Caco-2 (cell line): ENCODE results near the gene TSPAN6. TPM values are rescaled to one million over a fixed set of nuclear protein-coding genes. Genes with fewer than 3 reads are reported as not detected.

Experiments used
- BruUV-seq: library from RNA; stranded (reverse); fragments of 400-500 nt; replicated peaks from 2 replicates; lab custom pipeline; 2021; lab: Mats Ljungman, UMichigan
- CTCF ChIA-PET: fragments of 300-600 bp; sonication (Branson Sonifier 250); formaldehyde crosslinking; loops from one replicate; lab custom pipeline; 2022; ENCODE audit warnings: antibody characterized with exemption; lab: Charles Lee
- POLR2A ChIA-PET: fragments of 300-600 bp; sonication (Branson Sonifier 250); formaldehyde crosslinking; loops from one replicate; lab custom pipeline; 2022; ENCODE audit warnings: antibody characterized with exemption; lab: Charles Lee
- DNase-seq, 2 experiments: peaks; one replicate each; pipeline versions ENCODE4 v3.0.0 to v3.0.0-alpha.2; 2020 to 2022
- H3K27me3 ChIP-seq: replicated peaks from 2 replicates; pipeline ENCODE4 v1.6.0; 2011; ENCODE audit warnings: low read length; ENCODE audit not compliant: control insufficient read depth, insufficient read depth
- H3K36me3 ChIP-seq: 2 replicates; pipeline ENCODE4 v1.5.1; 2011; ENCODE audit warnings: low read length; ENCODE audit not compliant: control insufficient read depth, insufficient read depth
- H3K4me1 ChIP-seq: fragments of 250-450 bp; sonication (Bioruptor Pico); 2 replicates; pipeline ENCODE4 v1.5.1; 2020; ENCODE audit warnings: mild to moderate bottlenecking
- H3K4me3 ChIP-seq: 2 replicates; pipeline ENCODE4 v1.5.1; 2011; ENCODE audit warnings: low read depth, mild to moderate bottlenecking, control low read depth, low read length
- H3K9me3 ChIP-seq: fragments of 250-450 bp; sonication (Bioruptor Pico); 2 replicates; pipeline ENCODE4 v1.5.1; 2020; ENCODE audit warnings: mild to moderate bottlenecking, moderate library complexity
- H3K27ac Mint-ChIP-seq: one replicate; pipeline ENCODE4 v1.8.0; 2022; ENCODE audit warnings: mixed read lengths; ENCODE audit not compliant: unreplicated experiment
- H3K27me3 Mint-ChIP-seq: one replicate; pipeline ENCODE4 v1.8.0; 2022; ENCODE audit warnings: mixed read lengths; ENCODE audit not compliant: insufficient read depth, unreplicated experiment
- H3K36me3 Mint-ChIP-seq: one replicate; pipeline ENCODE4 v1.8.0; 2022; ENCODE audit warnings: mild to moderate bottlenecking, mixed read lengths; ENCODE audit not compliant: insufficient read depth, unreplicated experiment
- H3K4me1 Mint-ChIP-seq: one replicate; pipeline ENCODE4 v1.8.0; 2022; ENCODE audit warnings: low read depth, mixed read lengths; ENCODE audit not compliant: unreplicated experiment
- H3K4me3 Mint-ChIP-seq: one replicate; pipeline ENCODE4 v1.8.0; 2022; ENCODE audit warnings: mild to moderate bottlenecking, moderate library complexity, mixed read lengths; ENCODE audit not compliant: unreplicated experiment
- H3K9me3 Mint-ChIP-seq: one replicate; pipeline ENCODE4 v1.8.0; 2022; ENCODE audit warnings: mixed read lengths; ENCODE audit not compliant: unreplicated experiment
- CTCF ChIP-seq, 2 experiments: fragments of 200-600 bp in 1 of 2; IDR thresholded peaks; 1 replicate in 1 of 2; 2 replicates in 1 of 2; pipeline versions ENCODE4 v1.5.1 to v1.8.0; 2011 to 2022; ENCODE audit warnings: antibody characterized with exemption in 1 of 2, control low read depth in 1 of 2, inconsistent platforms in 1 of 2, low read depth in 1 of 2, low read length in 1 of 2, mild to moderate bottlenecking in 1 of 2, moderate library complexity in 1 of 2; ENCODE audit not compliant: insufficient read depth in 1 of 2, severe bottlenecking in 1 of 2, unreplicated experiment in 1 of 2
- intact Hi-C: fragments of 100-400 bp; cut with micrococcal nuclease; formaldehyde crosslinking; loops from one replicate; pipeline ENCODE4 v1.10.0; 2022; ENCODE audit not compliant: unreplicated experiment
- total RNA-seq: library from RNA; stranded (reverse); gene quantifications from 2 replicates; pipeline ENCODE4 v1.2.3, GENCODE V29; 2022

TSPAN6 gene
- total RNA-seq, 1 experiment from 2014 or later, result 137 TPM

- ChIA-PET POLR2A (no interaction called here), CTCF (interaction anchor here (1.2 kb wide), 1 partner anchor 9 kb away, joined by 5 read pairs; no protein-coding TSS in a partner anchor)
- intact Hi-C loops, result no loop called here
- Mint-ChIP-seq H3K9me3 (no peaks in the 10 kb centered on the region), H3K4me3 (no peak overlapping the region), H3K36me3 (no peaks in the 10 kb centered on the region), H3K27ac (no peak overlapping the region), H3K27me3 (no peaks in the 10 kb centered on the region), H3K4me1 (peaks cover 7% of the 10 kb centered on the region)
- BruUV-seq, result no TSS peak
- Histone ChIP-seq H3K36me3 (no peaks in the 10 kb centered on the region), H3K27me3 (no peaks in the 10 kb centered on the region), H3K9me3 (no peaks in the 10 kb centered on the region), H3K4me1 (no peaks in the 10 kb centered on the region), H3K4me3 (no peak overlapping the region)
- TF ChIP-seq CTCF (IDR thresholded peaks at IDR 0.05; ENCODE audit: insufficient read depth in 1 of 2, low read depth in 1 of 2, low read length in 1 of 2, severe bottlenecking in 1 of 2, unreplicated experiment in 1 of 2), result no peak
- no peak for DNase-seq
Observed at GRCh38 chrX:100662796-100663195, 26.2 kb upstream of the TSPAN6 start.

- DNase-seq, result no peak
- ChIA-PET POLR2A (no interaction called here), CTCF (interaction anchor here (0.6 to 1.2 kb wide), 2 partner anchors 10 to 106 kb away, joined by 3 to 5 read pairs; no protein-coding TSS in a partner anchor)
- Mint-ChIP-seq H3K4me3 (no peak overlapping the region), H3K27me3 (no peaks in the 10 kb centered on the region), H3K9me3 (no peaks in the 10 kb centered on the region), H3K27ac (no peak overlapping the region), H3K36me3 (no peaks in the 10 kb centered on the region), H3K4me1 (peaks cover 7% of the 10 kb centered on the region)
- H3K9me3 ChIP-seq, result no peaks in the 10 kb centered on the region
- H3K4me1 ChIP-seq, result no peaks in the 10 kb centered on the region
- BruUV-seq, result no TSS peak
- H3K4me3 ChIP-seq, result no peak overlapping the region
- intact Hi-C loops, result no loop called here
- H3K36me3 ChIP-seq, result no peaks in the 10 kb centered on the region
- no peaks in the 10 kb centered on the region for H3K27me3 ChIP-seq
- TF ChIP-seq CTCF (IDR thresholded peaks at IDR 0.05; ENCODE audit: insufficient read depth in 1 of 2, low read depth in 1 of 2, low read length in 1 of 2, severe bottlenecking in 1 of 2, unreplicated experiment in 1 of 2), result no peak
Observed at GRCh38 chrX:100662170-100662569, 25.6 kb upstream of the TSPAN6 start.

GRCh38 chrX:100659431-100660137 lies 23.0 kb upstream of the TSPAN6 start:
- Mint-ChIP-seq H3K9me3 (no peaks in the 10 kb centered on the region), H3K4me1 (peaks cover 7% of the 10 kb centered on the region), H3K27ac (no peak overlapping the region), H3K27me3 (no peaks in the 10 kb centered on the region), H3K4me3 (no peak overlapping the region), H3K36me3 (no peaks in the 10 kb centered on the region)
- Histone ChIP-seq H3K9me3 (no peaks in the 10 kb centered on the region), H3K36me3 (no peaks in the 10 kb centered on the region), H3K4me1 (no peaks in the 10 kb centered on the region), H3K27me3 (no peaks in the 10 kb centered on the region), H3K4me3 (no peak overlapping the region)
- BruUV-seq, result no TSS peak
- intact Hi-C loops, result no loop called here
- no peak for TF ChIP-seq CTCF (IDR thresholded peaks at IDR 0.05; ENCODE audit: insufficient read depth in 1 of 2, low read depth in 1 of 2, low read length in 1 of 2, severe bottlenecking in 1 of 2, unreplicated experiment in 1 of 2)
- CTCF ChIA-PET, result interaction anchor here (1.0 kb wide), 1 partner anchor 23 kb away, joined by 3 read pairs; the partner anchor contains the start of gene TSPAN6
- POLR2A ChIA-PET, result interaction anchor here (0.6 kb wide), 1 partner anchor 10 kb away, joined by 3 read pairs; no protein-coding TSS in a partner anchor
- no peak for DNase-seq
